Duodenal mucosa (tissue), 2 donors: ENCODE results near the gene TTC39C.
"Not testable (repeated sequence)": the region's sequence is repeated elsewhere in the genome, so short reads cannot be mapped to it uniquely, and the experiment has no call there.

ENCODE experiments used
- H3K27ac ChIP-seq: one replicate; pipeline ENCODE4 v1.7.0; 2013; ENCODE audit warnings: low read depth, low read length
- H3K27me3 ChIP-seq, 2 donors: one replicate each; pipeline ENCODE4 v1.7.0; 2013; ENCODE audit warnings: low read length in 2 of 2, control low read depth in 1 of 2; ENCODE audit not compliant: insufficient read depth in 2 of 2, control insufficient read depth in 1 of 2
- H3K36me3 ChIP-seq, 2 donors: one replicate each; pipeline ENCODE4 v1.7.0; 2013; ENCODE audit warnings: low read length in 2 of 2, control low read depth in 1 of 2; ENCODE audit not compliant: insufficient read depth in 2 of 2, control insufficient read depth in 1 of 2
- H3K4me1 ChIP-seq, 2 donors: one replicate each; pipeline ENCODE4 v1.7.0; 2013; ENCODE audit warnings: low read length in 2 of 2, control low read depth in 1 of 2; ENCODE audit not compliant: insufficient read depth in 2 of 2, control insufficient read depth in 1 of 2
- H3K4me3 ChIP-seq, 2 donors: one replicate each; pipeline ENCODE4 v1.7.0; 2013; ENCODE audit warnings: low read length in 2 of 2, low read depth in 1 of 2
- H3K9ac ChIP-seq, 2 donors: one replicate each; pipeline ENCODE4 v1.7.0; 2013; ENCODE audit warnings: low read length in 2 of 2, low read depth in 1 of 2
- H3K9me3 ChIP-seq, 2 donors: one replicate each; pipeline ENCODE4 v1.7.0; 2013; ENCODE audit warnings: low read length in 2 of 2, control low read depth in 1 of 2; ENCODE audit not compliant: control insufficient read depth in 1 of 2

Gene TTC39C

DNA sequence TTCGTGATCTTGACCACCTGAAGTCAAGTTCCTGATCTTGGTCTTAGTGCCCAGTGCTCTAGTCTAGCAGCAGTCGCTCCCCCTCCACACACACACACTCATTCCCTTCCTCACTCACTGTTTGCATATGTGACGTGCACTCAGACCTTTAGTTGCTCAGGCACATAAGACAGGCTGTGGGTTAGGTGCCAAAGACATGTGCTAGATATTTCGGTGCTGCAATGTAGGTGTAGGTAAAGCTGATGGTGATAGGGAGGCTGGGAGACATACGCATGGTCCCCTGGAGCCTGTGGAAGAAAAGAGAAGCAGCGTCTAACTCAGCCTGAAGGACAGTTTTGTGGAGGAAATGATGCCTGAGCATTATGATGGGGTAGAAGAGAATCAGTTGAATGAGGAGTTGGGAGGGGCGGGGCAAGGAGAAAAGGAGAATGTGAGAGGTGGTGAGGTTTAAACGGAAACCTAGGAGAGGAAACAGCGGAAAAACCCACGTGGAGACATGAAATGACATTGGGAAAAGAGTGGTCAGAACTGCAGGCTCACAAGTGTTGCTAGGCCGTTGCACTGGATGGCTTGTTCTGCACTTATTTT lies 3.8 kb downstream of the TTC39C start:
- Histone ChIP-seq H3K9me3 (no peaks in the 10 kb centered on the region), H3K27me3 (no peaks in the 10 kb centered on the region), H3K4me1 (peaks cover 26 to 44% of the 10 kb centered on the region in 2 donors)

DNA sequence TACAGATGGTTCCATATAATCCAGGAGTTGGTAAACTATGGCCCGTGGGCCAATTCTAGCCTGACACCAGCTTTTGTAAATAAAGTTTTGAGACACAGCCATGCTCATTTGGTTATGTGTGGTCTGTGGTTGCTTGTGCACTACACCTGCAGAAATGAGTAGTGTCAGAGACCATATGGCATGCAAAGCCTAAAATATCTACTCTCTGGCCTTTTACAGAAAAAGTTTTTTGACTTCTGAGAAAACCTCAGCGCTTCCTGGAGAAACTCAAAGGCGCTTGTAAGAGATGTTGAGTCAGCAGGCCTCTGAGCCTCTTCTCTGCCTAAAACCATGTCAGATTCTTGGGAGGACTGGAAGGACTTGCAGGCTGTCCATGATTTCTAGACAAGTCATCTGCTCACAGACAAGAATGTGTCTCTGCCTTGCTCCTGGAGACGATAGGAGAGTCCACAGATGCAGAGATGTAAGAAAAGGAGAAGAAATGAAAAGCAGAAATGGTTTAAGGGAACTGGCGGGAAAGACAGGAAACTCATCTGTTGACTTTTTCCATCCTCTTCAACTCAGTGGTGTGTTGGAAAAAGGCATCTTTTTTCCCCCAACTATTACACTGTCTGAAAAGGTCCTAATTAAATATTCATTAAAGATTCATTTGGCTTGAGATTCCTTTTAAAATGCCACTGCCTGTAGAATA lies 5.2 kb downstream of the TTC39C start:
- Histone ChIP-seq H3K9me3 (no peaks in the 10 kb centered on the region), H3K9ac (no peak overlapping the region), H3K4me1 (peaks cover 26 to 44% of the 10 kb centered on the region in 2 donors), H3K27me3 (no peaks in the 10 kb centered on the region), H3K36me3 (peaks cover 0 to 4% of the 10 kb centered on the region in 2 donors), H3K4me3 (no peak overlapping the region), H3K27ac (no peak overlapping the region)

More for the DNA sequence above, 3.8 kb downstream of the TTC39C start:
- H3K4me3 ChIP-seq = peak overlapping the region in 1 of 2 donors; percentile 37
- H3K9ac ChIP-seq = no peak overlapping the region
- no peak overlapping the region for H3K27ac ChIP-seq
- peaks cover 0 to 4% of the 10 kb centered on the region in 2 donors for H3K36me3 ChIP-seq

GRCh38 chr18:24021505-24021904 lies 7.0 kb downstream of the TTC39C start:
- no peak overlapping the region for H3K27ac ChIP-seq
- no peak overlapping the region for H3K9ac ChIP-seq
- H3K9me3 ChIP-seq = no peaks in the 10 kb centered on the region
- no peaks in the 10 kb centered on the region for H3K27me3 ChIP-seq
- H3K36me3 ChIP-seq = peaks cover 0 to 4% of the 10 kb centered on the region in 2 donors
- peaks cover 24 to 39% of the 10 kb centered on the region in 2 donors for H3K4me1 ChIP-seq
- no peak overlapping the region for H3K4me3 ChIP-seq

GRCh38 chr18:24022161-24022560 lies 7.6 kb downstream of the TTC39C start:
- Histone ChIP-seq H3K9ac (no peak overlapping the region), H3K9me3 (no peaks in the 10 kb centered on the region), H3K27me3 (no peaks in the 10 kb centered on the region), H3K4me3 (no peak overlapping the region), H3K36me3 (peaks cover 0 to 4% of the 10 kb centered on the region in 2 donors), H3K27ac (no peak overlapping the region), H3K4me1 (peaks cover 21 to 38% of the 10 kb centered on the region in 2 donors)

DNA sequence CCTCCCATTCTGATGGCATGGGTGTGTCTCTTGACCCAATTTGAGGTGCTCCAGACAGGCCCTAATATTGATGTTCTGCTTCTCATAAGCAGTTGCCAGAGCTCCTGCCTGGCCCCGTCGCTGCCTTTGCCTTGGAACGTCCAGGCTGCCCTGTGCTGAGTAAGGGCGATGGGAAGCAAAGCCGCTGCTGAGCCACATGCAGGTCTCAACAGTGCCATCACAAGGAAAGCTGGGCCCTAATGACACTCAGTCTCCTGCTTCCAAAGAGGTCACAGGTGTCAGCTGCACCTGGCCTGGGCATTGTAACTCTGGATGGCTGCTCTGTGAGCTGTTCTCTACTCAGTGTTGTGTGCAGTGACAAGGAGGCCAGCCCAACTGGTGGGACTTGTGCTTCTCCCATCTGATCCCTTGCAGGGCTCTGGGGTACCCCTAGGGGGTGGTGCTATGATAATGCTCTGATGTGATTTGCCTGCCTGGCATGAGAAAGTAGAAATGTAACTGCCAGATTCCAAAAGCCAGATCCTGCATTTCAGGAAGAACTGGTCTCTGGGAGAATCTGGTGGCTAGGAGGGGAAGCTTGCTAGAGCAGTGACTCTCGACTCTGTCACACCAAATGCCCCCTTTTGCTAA lies 8.7 kb downstream of the TTC39C start:
- no peak overlapping the region for H3K27ac ChIP-seq
- H3K9me3 ChIP-seq = no peaks in the 10 kb centered on the region
- peaks cover 0 to 4% of the 10 kb centered on the region in 2 donors for H3K36me3 ChIP-seq
- H3K27me3 ChIP-seq = no peaks in the 10 kb centered on the region
- peaks cover 15 to 34% of the 10 kb centered on the region in 2 donors for H3K4me1 ChIP-seq
- no peak overlapping the region for H3K9ac ChIP-seq
- no peak overlapping the region for H3K4me3 ChIP-seq

GRCh38 chr18:24024425-24024824 lies 9.9 kb downstream of the TTC39C start:
- no peak overlapping the region for H3K4me3 ChIP-seq
- H3K27ac ChIP-seq = no peak overlapping the region
- H3K4me1 ChIP-seq = peaks cover 11 to 28% of the 10 kb centered on the region in 2 donors
- peaks cover 0 to 4% of the 10 kb centered on the region in 2 donors for H3K36me3 ChIP-seq
- no peaks in the 10 kb centered on the region for H3K27me3 ChIP-seq
- H3K9me3 ChIP-seq = no peaks in the 10 kb centered on the region
- no peak overlapping the region for H3K9ac ChIP-seq

DNA sequence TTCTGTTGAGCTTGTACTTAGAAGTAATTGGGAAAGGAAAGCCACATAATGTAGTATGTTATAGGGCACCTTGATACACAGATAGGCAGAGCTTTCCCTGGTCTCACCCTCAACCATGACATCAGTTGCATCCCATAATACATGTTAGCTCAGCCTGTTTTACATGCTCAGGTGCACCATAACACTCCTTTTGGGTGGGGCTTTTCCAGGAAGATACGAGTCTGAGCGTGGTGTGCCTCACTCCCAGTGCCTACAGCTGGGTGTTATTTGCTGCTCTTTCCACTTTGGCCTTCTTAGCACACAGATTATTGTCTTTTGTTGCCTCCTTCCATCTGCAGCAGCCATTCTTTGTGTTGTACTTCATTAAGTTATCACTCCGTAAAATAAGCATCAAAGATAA lies 11.9 kb downstream of the TTC39C start:
- Histone ChIP-seq H3K36me3 (peaks cover 0 to 4% of the 10 kb centered on the region in 2 donors), H3K4me3 (no peak overlapping the region), H3K27ac (no peak overlapping the region), H3K4me1 (peaks cover 4 to 11% of the 10 kb centered on the region in 2 donors), H3K9me3 (no peaks in the 10 kb centered on the region), H3K27me3 (no peaks in the 10 kb centered on the region), H3K9ac (no peak overlapping the region)

DNA sequence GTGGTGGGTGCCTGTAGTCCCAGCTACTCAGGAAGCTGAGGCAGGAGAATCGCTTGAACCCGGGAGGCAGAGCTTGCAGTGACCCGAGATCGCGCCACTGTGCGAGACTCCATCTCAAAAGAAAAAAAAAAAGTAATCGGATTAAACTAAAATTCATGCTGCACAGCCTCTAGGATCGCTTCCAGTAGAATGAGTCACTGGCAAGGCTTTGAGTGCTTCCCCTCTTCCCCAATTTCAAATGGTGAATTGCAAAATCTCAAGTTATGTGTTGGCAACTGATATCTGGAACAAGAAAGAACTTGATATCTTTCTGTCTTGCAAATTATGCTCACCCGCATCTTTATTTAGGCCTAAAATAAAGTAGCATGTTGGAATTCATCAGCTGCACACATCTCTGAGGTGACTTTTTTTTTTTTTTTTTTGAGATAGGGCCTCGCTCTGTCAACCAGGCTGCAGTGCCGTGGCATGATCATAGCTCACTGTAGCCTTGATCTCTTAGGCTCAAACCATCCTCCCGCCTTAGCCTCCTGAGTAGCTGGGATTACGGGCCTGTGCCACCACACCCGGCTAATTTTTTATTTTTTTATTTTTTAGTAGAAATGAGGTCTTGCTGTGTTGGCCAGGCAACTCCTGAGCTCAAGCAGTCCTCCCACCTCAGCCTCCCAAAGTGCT lies 12.7 kb downstream of the TTC39C start:
- H3K4me3 ChIP-seq = no peak overlapping the region

DNA sequence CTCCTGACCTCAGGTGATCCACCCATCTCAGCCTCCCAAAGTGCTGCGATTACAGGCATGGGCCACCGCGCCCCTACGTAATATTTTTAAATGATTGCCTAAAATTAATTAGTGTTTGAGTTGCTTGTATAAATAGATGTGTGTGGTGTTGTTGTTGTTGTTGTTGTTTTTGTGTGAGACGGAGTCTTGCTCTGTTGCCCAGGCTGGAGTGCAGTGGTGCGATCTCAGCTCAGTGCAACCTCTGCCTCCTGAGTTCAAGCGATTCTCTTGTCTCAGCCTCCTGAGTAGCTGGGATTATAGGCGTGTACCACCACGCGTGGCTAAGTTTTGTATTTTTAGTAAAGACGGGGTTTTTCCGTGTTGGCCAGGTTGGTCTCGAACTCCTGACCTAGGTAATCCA lies 14.4 kb downstream of the TTC39C start:
- H3K36me3 ChIP-seq, H3K4me3 ChIP-seq, H3K9ac ChIP-seq, H3K27ac ChIP-seq, H3K27me3 ChIP-seq, H3K9me3 ChIP-seq: not testable (repeated sequence)
- H3K4me1 ChIP-seq = peaks cover 11 to 12% of the 10 kb centered on the region in 2 donors

More for the DNA sequence above, 12.7 kb downstream of the TTC39C start:
- no peaks in the 10 kb centered on the region for H3K9me3 ChIP-seq
- H3K9ac ChIP-seq = no peak overlapping the region
- no peak overlapping the region for H3K27ac ChIP-seq
- peaks cover 4 to 5% of the 10 kb centered on the region in 2 donors for H3K4me1 ChIP-seq
- H3K27me3 ChIP-seq = no peaks in the 10 kb centered on the region
- H3K36me3 ChIP-seq = peaks cover 0 to 4% of the 10 kb centered on the region in 2 donors

DNA sequence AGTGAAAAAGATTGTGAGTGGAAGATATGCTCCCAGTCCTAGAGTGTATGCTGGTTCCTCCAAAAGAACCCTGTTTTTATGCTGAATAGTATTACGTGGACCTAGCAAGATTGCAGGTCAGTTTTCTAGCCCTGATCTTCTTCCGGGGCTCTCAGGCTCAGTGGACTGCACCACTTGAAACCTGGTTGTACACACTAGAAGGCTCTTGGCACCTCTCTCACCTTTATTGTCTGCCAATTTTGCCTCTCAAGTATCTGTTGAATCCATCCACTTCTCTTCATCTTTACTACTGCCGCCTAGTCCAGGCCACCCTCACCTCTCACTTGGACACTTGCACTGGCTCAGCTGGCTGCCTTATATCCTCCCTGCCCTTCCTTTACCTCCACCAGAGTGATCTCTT lies 16.8 kb downstream of the TTC39C start:
- H3K36me3 ChIP-seq = no peaks in the 10 kb centered on the region
- H3K9ac ChIP-seq = no peak overlapping the region
- peaks cover 12 to 13% of the 10 kb centered on the region in 2 donors for H3K4me1 ChIP-seq
- H3K27ac ChIP-seq = no peak overlapping the region
- no peaks in the 10 kb centered on the region for H3K27me3 ChIP-seq
- H3K4me3 ChIP-seq = no peak overlapping the region
- no peaks in the 10 kb centered on the region for H3K9me3 ChIP-seq
